ENCODE results near the gene PSME3IP1.

Gene PSME3IP1

GRCh38 chr16:57157533-57157932, 28.3 kb downstream of the PSME3IP1 start:
- H3K27ac ChIP-seq (ENCODE audit: low read depth, low read length), result no peak overlapping the region
- H3K36me3 ChIP-seq (ENCODE audit: control insufficient read depth, insufficient read depth, low read length), result peaks cover 14% of the 10 kb centered on the region
- no peaks in the 10 kb centered on the region for H3K4me1 ChIP-seq (ENCODE audit: control insufficient read depth, insufficient read depth, low read length)
- no peaks in the 10 kb centered on the region for H3K27me3 ChIP-seq (ENCODE audit: control insufficient read depth, insufficient read depth, low read length)
- H3K4me3 ChIP-seq (ENCODE audit: low read length), result no peak overlapping the region
- no peak overlapping the region for H3K9ac ChIP-seq (ENCODE audit: low read length)

- H3K27me3 ChIP-seq (ENCODE audit: control insufficient read depth, insufficient read depth, low read length), result no peaks in the 10 kb centered on the region
- no peak overlapping the region for H3K9ac ChIP-seq (ENCODE audit: low read length)
- no peak overlapping the region for H3K27ac ChIP-seq (ENCODE audit: low read depth, low read length)
- H3K36me3 ChIP-seq (ENCODE audit: control insufficient read depth, insufficient read depth, low read length), result peaks cover 15% of the 10 kb centered on the region
- no peaks in the 10 kb centered on the region for H3K4me1 ChIP-seq (ENCODE audit: control insufficient read depth, insufficient read depth, low read length)
- no peak overlapping the region for H3K4me3 ChIP-seq (ENCODE audit: low read length)
These were observed 29.5 kb downstream of the PSME3IP1 start for GRCh38 chr16:57156351-57156703.

DNA sequence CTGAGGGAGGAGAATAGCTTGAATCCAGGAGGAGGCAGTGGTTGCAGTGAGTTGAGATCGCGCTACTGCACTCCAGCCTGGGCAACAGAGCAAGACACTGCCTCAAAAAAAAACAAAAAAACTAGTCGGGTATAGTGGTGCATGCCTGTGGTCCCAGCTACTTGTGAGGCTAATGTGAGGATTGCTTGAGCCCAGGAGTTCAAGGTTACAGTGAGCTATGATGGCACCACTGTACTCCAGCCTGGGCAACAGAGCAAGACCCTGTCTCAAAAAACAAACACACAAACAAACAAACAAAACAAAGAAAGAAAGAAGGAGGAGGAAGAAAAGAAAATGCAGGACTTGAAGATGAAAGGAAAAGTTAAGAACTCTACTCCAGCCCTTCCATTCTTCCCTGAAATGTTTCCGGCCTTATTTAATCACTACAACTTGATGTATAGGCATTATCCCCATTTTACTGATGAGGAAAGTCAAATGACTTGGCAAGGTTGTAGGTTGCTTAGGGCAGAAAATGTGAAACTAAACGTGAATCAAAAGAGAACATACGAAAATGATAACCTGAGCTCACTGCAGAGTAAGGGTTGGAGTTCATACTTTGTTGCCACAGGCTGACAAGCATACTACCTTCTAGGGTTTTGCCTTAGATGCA, 30.0 kb downstream of the PSME3IP1 start:
- no peaks in the 10 kb centered on the region for H3K27me3 ChIP-seq (ENCODE audit: control insufficient read depth, insufficient read depth, low read length)
- no peak overlapping the region for H3K9ac ChIP-seq (ENCODE audit: low read length)
- H3K4me3 ChIP-seq (ENCODE audit: low read length), result no peak overlapping the region
- H3K36me3 ChIP-seq (ENCODE audit: control insufficient read depth, insufficient read depth, low read length), result peaks cover 15% of the 10 kb centered on the region
- no peak overlapping the region for H3K27ac ChIP-seq (ENCODE audit: low read depth, low read length)
- no peaks in the 10 kb centered on the region for H3K4me1 ChIP-seq (ENCODE audit: control insufficient read depth, insufficient read depth, low read length)

DNA sequence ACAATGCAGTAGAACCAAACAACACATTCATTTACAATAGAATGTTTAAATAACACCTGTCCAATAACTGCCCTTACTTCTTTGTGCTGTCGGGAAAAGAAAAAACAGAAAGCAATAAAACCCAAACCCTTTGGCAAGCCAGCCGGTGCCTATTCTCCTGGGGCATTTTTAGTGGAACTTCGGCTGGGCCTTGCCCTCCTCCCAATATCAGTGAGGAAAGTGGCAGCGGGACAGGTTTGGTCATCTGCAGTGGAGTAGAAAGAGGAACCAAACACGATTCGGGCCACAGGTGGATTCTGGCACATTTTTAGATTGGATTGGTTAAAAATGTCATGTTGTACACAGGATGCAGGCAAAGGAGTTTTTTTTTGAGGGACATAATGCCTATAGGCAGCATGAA, 32.0 kb downstream of the PSME3IP1 start:
- Histone ChIP-seq H3K4me3 (ENCODE audit: low read length) (no peak overlapping the region), H3K4me1 (ENCODE audit: control insufficient read depth, insufficient read depth, low read length) (no peaks in the 10 kb centered on the region), H3K9ac (ENCODE audit: low read length) (no peak overlapping the region), H3K27me3 (ENCODE audit: control insufficient read depth, insufficient read depth, low read length) (no peaks in the 10 kb centered on the region), H3K36me3 (ENCODE audit: control insufficient read depth, insufficient read depth, low read length) (peaks cover 10% of the 10 kb centered on the region), H3K27ac (ENCODE audit: low read depth, low read length) (no peak overlapping the region)

DNA sequence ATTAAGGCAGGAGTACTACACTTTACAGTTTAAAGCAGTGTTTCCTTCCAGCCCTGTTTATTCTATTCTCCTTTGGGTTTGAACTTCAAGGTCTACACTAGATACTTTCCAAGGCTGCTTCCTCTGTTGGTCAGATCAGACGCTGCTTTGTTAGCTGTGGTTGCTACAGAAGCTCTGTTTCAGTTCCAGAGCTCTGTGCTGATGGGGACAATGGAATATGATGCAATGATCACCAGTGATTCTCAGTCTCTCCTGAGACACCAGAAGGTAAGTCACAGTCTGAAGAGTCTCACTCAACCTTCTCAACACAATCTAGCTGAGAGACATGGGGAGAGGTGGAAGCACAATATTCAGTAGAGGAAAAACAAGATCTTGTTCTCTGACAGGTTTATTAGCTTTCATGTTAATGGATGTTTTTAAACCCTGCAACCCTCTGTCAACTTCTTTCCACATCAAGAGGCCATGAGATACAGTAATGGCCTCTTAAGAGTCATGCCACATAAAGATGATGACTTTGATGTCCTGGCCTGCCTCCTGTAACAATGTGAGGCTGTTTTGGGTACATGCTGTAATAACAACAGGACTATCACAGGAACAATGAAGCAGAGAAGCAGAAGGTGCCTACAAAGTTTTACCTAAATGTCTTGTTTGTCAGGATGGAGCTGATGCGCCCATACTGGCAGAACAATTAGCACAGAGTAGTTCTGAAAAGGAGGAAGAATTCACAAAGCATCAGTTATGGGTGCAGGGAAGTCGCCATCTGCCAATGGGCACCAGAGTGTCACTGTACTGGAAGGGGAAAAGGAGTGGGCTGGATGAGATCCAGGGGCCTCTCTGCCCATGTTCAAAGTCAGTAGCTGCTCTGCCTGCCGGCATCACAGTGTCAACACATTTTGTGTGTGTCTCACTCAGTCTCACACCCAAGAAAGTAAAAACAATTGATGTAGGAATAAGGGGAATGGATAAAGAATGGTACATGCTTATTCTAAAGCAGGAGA, 33.4 kb downstream of the PSME3IP1 start:
- Histone ChIP-seq H3K4me1 (ENCODE audit: control insufficient read depth, insufficient read depth, low read length) (no peaks in the 10 kb centered on the region), H3K9ac (ENCODE audit: low read length) (no peak overlapping the region), H3K27me3 (ENCODE audit: control insufficient read depth, insufficient read depth, low read length) (no peaks in the 10 kb centered on the region), H3K4me3 (ENCODE audit: low read length) (no peak overlapping the region), H3K27ac (ENCODE audit: low read depth, low read length) (no peak overlapping the region), H3K36me3 (ENCODE audit: control insufficient read depth, insufficient read depth, low read length) (peaks cover 10% of the 10 kb centered on the region)

GRCh38 chr16:57151369-57151768, 34.5 kb downstream of the PSME3IP1 start:
- no peak overlapping the region for H3K9ac ChIP-seq (ENCODE audit: low read length)
- H3K27ac ChIP-seq (ENCODE audit: low read depth, low read length), result no peak overlapping the region
- no peaks in the 10 kb centered on the region for H3K27me3 ChIP-seq (ENCODE audit: control insufficient read depth, insufficient read depth, low read length)
- H3K4me1 ChIP-seq (ENCODE audit: control insufficient read depth, insufficient read depth, low read length), result no peaks in the 10 kb centered on the region
- H3K4me3 ChIP-seq (ENCODE audit: low read length), result no peak overlapping the region
- peaks cover 10% of the 10 kb centered on the region for H3K36me3 ChIP-seq (ENCODE audit: control insufficient read depth, insufficient read depth, low read length)

- Histone ChIP-seq H3K27ac (ENCODE audit: low read depth, low read length) (no peak overlapping the region), H3K36me3 (ENCODE audit: control insufficient read depth, insufficient read depth, low read length) (peaks cover 10% of the 10 kb centered on the region), H3K27me3 (ENCODE audit: control insufficient read depth, insufficient read depth, low read length) (no peaks in the 10 kb centered on the region), H3K4me3 (ENCODE audit: low read length) (no peak overlapping the region), H3K9ac (ENCODE audit: low read length) (no peak overlapping the region), H3K4me1 (ENCODE audit: control insufficient read depth, insufficient read depth, low read length) (no peaks in the 10 kb centered on the region)
These were observed 35.0 kb downstream of the PSME3IP1 start for GRCh38 chr16:57150682-57151330.

DNA sequence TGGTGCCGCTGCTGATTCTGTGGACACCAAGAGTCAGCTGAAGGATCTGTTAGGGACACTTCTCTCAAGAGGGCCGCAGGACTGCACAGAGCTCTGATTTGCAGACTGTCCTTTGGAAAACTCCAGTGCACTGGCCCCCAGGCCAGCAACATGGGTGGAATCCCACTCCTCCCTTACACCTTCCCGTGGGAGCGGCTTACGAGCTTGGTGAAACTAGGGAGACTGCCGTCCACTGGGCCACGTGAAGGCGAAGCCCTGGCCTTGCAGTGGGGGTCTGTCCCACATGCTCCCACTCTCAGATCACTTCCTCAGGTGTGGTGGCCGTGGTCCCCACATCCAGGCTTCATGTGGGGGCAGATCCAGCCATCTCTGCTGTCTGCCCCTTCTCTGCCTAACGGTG, 36.4 kb downstream of the PSME3IP1 start:
- no peak overlapping the region for H3K27ac ChIP-seq (ENCODE audit: low read depth, low read length)

GRCh38 chr16:57148481-57148880, 37.4 kb downstream of the PSME3IP1 start:
- Histone ChIP-seq H3K27ac (ENCODE audit: low read depth, low read length) (no peak overlapping the region), H3K9ac (ENCODE audit: low read length) (no peak overlapping the region), H3K4me1 (ENCODE audit: control insufficient read depth, insufficient read depth, low read length) (no peaks in the 10 kb centered on the region), H3K36me3 (ENCODE audit: control insufficient read depth, insufficient read depth, low read length) (peaks cover 5% of the 10 kb centered on the region), H3K4me3 (ENCODE audit: low read length) (no peak overlapping the region), H3K27me3 (ENCODE audit: control insufficient read depth, insufficient read depth, low read length) (no peaks in the 10 kb centered on the region)

More for the DNA sequence above, 36.4 kb downstream of the PSME3IP1 start:
- peaks cover 10% of the 10 kb centered on the region for H3K36me3 ChIP-seq (ENCODE audit: control insufficient read depth, insufficient read depth, low read length)
- H3K4me1 ChIP-seq (ENCODE audit: control insufficient read depth, insufficient read depth, low read length), result no peaks in the 10 kb centered on the region
- H3K27me3 ChIP-seq (ENCODE audit: control insufficient read depth, insufficient read depth, low read length), result no peaks in the 10 kb centered on the region
- H3K4me3 ChIP-seq (ENCODE audit: low read length), result no peak overlapping the region
- H3K9ac ChIP-seq (ENCODE audit: low read length), result no peak overlapping the region

DNA sequence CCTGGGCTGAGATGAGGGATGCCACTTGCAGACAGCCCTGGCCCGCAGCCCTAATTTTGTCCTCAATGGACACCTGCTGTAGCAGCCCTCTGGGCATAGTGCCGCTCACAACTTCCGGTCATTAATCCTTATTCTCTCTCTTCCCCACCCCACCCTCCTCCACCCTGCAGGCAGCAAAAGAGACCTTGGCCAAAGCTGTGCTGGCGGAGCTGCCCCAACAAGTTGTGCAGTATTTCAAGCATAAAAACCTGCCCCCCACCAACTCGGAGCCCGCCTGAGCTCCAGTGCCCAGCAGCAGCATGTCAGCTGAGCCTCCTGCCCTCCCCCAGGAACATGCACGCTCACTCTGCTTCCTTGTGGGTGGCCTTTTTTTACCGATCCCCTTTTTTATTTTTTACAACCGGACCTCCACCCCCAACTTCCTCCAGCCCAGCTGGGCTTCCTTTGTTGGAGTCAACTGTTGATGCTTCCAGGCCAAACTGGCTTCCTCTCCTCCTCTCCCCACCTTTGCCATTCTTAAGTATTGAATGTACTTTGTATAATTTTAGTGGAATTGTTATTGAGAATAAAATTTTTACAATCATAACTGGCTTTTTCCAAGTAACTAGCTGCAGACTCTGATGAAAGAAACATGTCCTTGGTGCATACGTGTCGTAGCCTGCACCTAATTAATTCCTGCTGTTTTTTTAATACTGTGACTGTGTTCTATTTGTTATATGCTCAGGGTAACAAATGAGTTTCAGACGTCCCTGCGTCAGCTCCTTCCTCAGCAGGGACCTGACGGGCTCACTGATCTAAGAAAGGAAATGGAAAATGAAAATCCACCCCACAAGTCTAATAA, 38.2 kb downstream of the PSME3IP1 start:
- H3K27me3 ChIP-seq (ENCODE audit: control insufficient read depth, insufficient read depth, low read length), result no peaks in the 10 kb centered on the region
- H3K4me1 ChIP-seq (ENCODE audit: control insufficient read depth, insufficient read depth, low read length), result no peaks in the 10 kb centered on the region
- no peak overlapping the region for H3K4me3 ChIP-seq (ENCODE audit: low read length)
- no peak overlapping the region for H3K9ac ChIP-seq (ENCODE audit: low read length)
- H3K36me3 ChIP-seq (ENCODE audit: control insufficient read depth, insufficient read depth, low read length), result peaks cover under 1% of the 10 kb centered on the region
- H3K27ac ChIP-seq (ENCODE audit: low read depth, low read length), result no peak overlapping the region

DNA sequence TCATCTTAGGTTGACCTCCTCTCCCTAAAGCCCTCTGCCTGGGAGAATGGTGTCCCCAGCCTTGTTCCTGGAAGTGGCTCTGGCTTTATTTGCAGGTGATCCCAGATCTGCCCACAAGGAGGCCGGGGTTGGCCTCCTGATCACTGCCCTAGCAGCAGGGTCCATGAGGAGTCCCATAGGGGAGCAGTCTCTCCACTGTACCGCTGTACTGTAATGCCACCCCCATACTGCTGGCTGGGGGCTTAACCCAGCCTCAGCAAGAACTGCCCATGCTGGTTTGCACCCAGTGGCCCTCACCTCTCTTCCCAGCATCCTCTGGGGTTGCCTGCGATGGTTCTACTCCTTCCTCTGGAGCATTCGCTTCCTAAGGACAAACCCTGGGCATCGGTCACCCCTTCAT, 39.1 kb downstream of the PSME3IP1 start:
- no peaks in the 10 kb centered on the region for H3K36me3 ChIP-seq (ENCODE audit: control insufficient read depth, insufficient read depth, low read length)
- H3K27me3 ChIP-seq (ENCODE audit: control insufficient read depth, insufficient read depth, low read length), result no peaks in the 10 kb centered on the region
- H3K27ac ChIP-seq (ENCODE audit: low read depth, low read length), result no peak overlapping the region
- H3K4me3 ChIP-seq (ENCODE audit: low read length), result no peak overlapping the region
- H3K4me1 ChIP-seq (ENCODE audit: control insufficient read depth, insufficient read depth, low read length), result no peaks in the 10 kb centered on the region
- no peak overlapping the region for H3K9ac ChIP-seq (ENCODE audit: low read length)

Data from rectal smooth muscle tissue (tissue), 1 donor.